Stimulated activated CD8-positive, alpha-beta memory T cell treated with anti-CD3 and anti-CD28 coated beads, Interleukin-4, amount 100 ng/mL, for 4 hours (primary cell): Measurements from ENCODE around the gene CIAPIN1.

Source experiments
- DNase-seq, 2 donors: peaks; one replicate each; pipeline ENCODE4 v3.0.0-alpha.2; 2020; ENCODE audit warnings: low read depth in 2 of 2, low spot score in 1 of 2

CIAPIN1 gene

DNA sequence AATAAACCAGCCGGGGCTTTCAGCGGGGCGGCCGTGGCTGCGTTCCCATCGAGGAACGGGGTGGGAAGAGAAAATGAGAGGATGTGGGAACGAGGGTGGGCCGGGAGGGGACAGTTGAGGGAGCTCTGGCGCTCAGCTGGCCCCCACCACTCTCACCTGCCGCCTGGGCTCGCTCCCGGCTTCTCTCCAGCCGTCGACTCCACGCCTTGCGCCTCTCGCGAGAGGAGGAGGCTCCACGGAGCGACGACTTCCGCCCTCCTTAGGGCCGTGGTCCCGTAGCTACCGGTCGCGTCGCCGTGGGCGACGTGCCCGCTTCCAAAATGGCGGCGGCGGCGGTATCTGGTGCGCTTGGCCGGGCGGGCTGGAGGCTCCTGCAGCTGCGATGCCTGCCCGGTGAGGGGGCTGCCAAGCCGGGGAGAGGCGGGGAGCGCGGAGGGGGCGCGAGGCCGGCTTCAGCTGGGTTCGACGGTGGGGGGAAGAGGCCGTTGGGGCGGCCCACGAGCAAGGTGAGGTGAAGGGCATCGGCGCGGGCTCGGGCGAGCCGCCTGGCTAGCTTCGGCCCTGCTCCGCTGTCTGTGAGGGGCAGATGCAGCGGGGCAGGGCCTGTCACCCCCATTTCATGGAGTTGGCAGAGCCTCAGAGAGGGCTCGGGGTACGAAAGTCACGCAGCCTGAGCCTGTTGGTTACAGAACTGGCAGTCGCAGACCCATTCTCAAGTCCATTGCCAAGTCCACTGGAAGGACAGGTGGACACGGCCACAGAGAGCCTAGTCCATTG is at the start of gene CIAPIN1, which contains the start of gene COQ9:
TSS of gene CIAPIN1 (minus strand) at position 200 of the 777 bp plus-strand sequence. CDS start 6,457 bp downstream, outside the sequence.
TSS of gene COQ9 (plus strand) at position 294 of the 777 bp plus-strand sequence. CDS start at position 321, 27 bp downstream.
- peak; percentile 77 to 86 for DNase-seq

DNA sequence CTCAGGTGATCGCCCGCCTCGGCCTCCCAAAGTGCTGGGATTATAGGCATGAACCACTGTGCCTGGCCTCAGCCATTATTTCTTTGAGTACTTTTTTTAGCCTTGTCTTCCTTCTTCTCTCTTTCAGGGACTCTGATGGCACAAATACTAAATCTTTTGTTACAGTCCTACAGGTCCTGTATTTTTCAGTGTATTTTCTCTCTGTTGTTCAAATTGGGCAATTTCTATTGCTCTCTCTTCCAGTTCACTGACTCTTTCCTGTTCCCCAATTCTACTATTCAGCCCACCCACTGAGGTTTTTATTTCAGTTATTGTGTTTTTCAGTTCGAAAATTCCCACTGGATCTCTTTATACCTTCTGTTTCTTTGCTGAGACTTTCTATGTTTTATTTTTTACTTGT is 46.6 kb upstream of the CIAPIN1 start:
- no peak for DNase-seq

DNA sequence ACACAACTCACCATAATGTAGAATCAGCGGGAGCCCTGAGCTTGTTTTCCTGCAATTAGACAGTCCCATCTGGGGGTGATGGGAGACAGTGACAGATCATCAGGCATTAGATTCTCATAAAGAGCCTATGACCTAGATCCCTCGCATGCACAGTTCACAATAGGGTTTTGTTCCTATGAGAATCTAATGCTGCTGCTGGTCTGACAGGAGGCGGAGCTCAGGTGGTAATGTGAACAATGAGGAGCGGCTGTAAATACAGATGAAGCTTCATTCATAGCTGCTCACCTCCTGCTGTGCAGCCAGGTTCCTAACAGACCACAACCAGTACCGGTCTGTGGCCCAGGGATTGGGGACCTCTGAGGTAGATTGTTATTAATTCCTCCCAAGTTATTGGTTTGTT is 42.0 kb upstream of the CIAPIN1 start:
- DNase-seq, result no peak

DNA sequence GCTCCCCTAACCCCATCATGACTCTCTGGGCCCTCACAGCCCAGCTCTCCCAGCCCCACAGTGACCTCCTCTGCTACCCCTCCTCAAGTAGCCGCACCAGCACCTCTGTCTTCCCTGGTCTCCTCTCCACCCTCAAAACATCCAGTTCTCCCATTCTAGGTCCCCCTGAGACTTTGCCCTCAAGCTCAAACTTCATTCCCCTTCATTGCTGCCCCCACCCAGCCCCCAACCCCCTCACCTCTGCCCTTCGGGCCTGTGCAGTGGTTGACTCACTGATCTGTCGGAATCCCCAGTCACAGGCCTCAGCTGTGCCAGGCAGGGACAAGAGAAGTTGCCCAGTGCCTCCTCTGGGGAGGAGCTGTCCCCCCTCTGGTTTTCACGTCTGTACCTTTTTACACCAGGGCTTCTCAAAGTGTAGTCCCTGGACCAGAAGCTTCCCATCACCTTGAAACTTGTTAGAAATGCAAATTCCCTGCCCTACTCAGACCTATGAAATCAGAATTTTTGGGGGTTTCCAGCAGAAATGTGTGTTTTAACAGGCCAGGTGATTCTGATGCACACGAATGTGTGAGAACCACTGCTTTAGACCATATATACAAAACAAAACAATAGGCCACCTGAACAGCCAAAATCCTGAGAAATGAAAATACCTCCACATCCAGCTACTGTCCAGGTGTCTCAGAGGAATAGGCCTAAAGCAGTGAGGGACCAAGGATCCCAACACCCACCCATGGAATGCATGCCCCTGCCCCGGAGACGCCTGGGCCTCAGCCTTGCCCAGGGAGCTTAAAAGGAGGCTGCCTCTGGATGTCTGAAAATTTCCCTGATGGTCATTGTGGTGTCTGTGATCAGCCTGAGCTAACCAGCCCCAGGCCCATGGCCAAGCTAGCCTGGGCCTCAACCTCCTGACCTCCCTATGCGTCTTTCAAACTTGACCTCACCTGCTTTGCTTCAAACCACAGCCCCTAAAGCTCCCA is 40.0 kb upstream of the CIAPIN1 start:
- no peak for DNase-seq

DNA sequence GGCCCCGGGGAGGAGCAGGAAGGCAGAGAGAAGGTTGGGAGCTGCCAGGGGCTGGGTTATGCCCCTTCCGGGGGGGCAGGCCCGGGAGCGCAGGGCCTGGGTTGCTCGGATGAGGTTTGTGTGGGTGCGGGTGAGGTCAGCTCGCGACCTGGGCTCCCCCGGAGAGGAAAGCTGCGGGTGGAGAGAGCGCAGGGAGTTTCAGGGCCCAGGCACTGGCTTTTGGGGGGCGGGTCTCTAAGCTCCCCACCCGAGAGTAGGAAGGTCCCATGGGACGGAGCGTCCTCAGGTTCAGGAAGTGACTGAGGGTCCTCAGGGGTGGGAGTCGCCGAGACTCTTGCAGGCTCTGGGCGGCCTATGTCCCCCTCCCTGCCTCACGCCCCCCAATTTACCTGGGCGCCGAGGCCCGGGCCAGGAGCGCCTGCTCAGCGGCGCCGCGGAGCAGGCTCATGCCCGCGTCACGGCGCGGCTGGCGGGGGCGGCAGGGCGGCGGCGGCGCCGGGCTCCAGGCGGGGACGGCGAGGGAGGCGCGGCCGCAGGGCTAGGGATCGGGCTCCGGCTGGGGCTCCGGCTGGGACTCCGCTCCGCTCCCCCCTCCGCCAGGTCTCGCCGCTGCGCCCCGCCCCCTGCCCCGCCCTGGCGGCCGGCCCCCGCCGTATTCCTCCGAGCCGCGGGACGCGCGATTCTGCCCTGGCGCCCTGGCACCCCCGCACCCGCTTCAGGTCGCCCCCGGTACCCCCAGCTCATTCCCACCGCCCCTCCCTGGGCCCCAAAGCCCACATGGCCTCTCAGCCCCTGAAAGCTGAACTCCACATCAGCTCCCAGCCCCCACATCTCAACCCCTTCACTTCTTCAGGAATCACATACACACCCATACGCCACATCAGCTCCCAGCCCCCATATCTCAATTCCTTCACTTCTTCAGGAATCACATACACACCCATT is 39.0 kb upstream of the CIAPIN1 start, which contains the start of gene DOK4:
TSS of gene DOK4 (minus strand) at position 578 of the 942 bp plus-strand sequence. CDS start 6,986 bp downstream, outside the sequence.
- DNase-seq, result peak; percentile 48 to 63

DNA sequence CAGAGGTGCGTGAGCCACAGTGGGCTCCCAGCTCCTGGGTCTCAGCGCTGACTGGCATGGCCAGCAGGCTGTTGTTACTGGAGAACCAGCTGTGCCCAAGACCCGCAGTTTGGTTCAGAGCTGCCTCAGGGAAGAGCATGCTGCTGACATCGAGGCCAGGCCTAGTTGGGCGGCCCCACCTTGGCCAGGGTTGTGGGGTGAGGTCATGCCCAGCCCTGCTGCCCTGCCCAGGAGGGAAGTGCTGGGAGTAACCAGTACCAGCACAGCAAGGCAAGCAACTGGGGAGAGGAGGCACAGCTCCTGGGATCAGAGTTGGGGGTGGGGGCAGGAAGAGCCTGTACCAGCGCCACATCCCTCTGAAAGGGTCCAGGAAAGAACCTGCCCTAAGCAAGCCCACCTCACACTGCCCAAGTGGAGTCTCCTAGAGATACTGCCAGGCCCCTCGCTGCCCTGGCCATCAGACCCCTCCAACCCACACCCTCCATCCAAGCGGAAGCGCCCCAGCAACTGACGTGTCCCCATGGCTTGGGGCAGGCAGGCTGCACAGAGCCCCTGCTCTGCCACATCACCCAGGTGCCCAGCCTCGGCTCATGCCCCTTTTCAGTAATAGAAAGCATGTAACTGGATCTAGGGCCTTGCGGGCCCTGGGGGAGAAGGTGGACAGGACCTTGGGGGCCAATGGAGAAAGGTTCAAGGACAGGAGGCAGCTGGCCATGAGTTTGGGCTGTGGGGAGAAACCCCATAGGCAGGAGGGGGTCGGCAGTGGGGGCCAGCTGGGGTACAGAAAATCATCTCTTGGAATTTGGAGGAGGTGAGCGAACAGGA is 38.1 kb upstream of the CIAPIN1 start:
- DNase-seq, result no peak

DNA sequence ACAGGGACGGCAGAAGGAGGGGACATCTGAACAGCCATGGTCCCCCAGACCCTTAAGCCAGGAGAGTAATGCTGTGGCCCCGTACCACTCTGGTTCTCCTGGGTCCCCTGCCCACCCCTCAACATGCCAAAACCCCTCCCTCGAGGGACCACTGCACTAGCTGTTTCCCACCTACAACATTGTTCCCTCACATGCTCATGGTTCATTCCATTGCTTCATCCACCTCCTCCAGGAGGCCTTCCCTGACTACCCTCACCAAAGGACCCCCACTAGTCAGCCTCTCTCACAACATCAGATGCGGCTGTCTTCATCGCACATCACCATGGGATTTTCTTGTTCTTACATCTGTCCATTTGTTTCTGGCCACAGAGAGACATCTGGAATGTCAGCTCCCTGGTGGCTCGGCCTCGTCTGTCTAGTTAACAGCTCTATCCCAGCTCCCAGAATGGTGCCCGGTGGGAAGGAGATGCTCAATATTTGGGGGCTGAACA is 37.4 kb upstream of the CIAPIN1 start:
- no peak for DNase-seq

DNA sequence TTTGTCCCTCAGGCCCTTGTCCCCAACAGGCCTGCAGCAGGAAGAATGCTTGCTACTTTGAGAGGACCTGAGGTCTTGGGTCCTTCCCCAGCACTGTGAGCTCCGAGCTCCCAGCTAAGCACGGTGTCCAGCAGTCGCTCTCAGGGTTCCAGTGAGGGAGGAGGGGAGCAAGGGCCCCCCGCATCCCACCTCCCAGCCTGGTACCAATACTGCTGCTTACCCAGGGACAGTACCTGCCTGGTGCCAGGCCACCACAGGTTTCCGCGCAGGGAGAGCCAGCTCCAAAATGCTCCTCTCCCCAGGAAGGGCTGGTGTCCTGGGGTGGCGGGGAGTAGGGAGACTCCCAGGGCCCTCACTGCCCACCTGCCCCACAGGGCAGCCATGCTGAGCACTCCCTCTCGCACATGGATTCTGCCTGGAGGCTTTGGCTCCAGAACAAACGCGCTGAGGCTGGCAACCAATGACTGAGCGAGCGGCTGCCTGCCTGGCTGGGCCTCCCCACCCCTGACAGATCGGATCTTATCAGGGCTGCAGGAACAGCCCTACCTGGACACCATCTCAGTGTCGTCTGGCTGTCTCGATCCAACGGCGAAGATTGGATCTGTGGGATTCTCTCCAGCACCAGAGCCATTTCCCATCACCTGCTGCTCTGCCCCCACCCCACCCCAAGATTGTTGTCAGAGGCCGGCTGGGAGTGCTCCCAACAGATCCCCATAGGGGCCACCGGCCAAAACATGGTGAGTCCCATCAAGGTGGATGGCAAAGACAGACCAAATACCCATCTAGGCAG is 36.7 kb upstream of the CIAPIN1 start:
- DNase-seq, result no peak

DNA sequence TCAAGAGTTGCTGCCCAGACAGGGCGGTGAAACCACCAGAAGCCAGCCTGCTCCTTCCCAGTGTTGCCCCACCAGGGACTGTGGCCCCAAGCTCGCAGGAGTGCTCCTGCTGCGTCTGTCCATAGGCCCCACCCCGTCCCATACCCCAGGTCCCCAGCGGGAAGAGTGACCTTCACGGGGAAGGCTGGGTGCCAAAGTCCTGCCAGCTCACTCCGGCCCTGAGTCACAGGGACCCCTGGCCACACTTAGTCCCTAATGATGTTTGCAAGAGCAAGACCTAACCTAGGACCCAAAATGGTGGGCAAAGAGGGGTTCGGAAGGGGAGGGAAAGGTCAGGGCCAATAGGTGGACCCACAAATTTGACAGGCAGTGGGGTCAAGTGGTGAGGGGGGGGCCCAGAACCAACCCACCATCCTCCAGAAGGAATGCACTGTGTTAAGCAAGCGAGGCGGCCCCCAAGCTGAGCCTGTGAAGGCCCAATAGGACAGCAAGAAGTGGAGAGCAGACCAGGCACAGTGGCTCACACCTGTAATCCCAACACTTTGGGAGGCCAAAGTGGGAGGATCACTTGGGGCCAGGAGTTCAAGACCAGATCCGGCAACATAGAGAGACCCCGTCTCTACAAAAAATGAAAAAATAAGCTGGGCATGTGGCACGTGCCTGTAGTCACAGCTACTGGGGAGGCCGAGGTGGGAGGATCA is 35.8 kb upstream of the CIAPIN1 start:
- no peak for DNase-seq

DNA sequence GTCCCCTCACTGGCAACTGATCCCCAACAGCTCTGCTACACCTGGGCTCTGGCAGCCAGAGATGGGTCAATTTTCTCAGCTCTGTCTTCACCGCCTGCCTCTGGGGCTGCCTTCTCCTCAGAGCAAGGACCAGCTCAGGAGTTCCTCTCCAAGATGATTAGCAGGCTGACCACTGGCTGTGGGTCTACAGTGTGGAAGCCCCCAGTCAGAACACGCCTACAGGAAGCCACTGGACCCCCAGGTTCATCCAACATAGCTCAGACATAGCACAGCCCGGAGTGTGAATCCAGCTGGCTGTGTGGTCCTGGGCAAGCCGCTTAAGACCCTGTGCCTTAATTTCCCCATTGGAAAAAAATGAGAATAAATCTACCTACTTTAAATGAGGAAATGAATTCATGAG is 34.2 kb upstream of the CIAPIN1 start:
- DNase-seq, result no peak

DNA sequence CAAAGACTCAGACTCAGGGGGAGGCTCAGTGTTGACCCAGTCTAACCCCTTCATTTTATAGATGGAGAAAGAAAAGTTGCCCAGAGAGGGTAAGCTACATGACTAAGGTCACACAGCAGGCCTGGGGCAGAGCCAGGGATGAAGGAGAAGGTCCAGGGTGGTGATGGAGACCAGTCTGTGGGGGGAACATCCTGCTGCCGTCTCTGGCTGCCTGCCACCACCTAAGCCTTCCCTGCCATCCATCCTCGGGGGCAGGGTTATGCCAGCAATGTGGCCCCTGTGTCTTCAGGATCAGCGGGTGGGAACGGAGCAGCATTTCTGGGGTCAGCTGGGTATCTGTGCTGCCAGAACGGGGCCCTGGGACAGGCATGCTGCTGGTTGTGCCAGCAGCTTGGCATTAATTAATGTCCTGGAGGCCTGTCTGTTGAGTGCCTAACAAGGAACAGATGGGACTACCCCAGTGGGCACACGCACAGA is 33.6 kb upstream of the CIAPIN1 start:
- DNase-seq, result no peak

DNA sequence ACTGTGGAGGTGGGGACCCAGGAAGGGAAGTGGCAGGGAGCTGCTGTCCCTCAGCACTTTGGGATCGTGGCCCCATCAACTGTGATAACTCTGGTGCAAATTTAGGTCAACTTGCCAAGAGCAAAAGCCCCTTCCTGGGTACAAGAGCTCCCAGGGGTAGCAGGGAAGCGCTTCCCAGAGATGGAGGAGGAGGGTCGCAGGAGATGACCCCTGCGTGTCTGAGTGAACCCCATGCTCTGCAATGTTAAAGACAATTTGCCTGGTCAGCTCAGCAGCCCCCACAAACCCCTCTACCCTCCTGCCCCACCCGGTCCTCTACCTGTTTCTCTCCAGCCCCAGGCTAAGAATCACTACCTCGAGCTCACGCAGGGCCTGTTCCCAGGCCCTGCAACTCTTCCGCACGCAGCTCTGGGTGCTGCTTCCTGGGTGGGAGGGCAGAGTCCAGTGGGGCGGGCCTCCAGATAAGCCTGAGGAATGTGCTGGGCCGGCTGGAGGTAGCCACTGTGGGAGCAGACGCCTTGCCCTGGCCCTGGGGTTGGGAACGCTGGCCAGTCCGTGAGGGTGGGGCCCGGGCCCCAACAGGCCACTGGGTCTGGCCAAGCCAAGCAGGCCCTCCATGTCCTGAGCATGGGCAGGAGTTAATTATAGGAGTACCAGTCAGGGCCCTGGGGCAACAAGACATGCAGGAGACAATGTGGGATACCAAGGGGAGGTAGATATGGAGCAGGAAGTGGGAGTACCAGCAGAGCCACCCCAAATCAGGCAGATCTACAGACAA is 33.0 kb upstream of the CIAPIN1 start:
- DNase-seq, result no peak

DNA sequence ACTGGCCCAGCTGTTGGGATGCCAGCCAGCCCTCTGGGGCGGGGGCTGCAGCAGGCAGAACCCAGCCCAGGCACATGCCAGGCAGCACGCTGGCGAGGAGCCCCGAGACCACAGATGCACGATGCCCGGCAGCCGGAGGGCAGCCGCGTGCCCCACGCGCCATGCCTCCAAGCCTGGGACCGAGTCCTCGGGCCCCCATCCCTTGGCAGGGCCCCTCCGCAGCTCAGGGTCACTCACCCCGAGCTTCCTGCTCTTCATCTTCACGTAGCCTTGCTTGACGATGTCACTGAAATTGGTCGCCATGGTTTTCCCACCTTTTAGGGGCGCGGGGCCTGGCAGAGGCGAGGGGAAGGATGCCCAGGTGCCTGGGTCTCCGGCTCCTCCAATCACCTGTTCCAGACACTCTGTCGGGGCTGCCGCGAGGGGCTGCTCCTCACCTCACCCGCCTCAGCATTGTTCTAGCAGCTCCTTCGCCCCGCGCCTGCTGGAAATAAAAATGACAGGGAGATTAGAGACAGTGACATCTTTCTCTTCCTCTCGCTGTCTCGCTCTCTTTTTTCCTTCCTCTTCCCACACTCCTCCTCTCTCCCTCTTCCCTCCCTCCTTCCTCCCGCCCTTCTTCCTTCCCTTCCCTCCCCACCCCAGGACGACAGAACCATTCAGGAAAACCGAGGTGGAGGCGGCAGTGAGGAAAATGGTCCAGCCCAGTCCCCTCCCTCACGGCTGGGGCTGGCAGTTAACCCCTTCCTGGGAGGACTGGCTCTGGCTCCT is 32.2 kb upstream of the CIAPIN1 start:
- DNase-seq, result no peak

DNA sequence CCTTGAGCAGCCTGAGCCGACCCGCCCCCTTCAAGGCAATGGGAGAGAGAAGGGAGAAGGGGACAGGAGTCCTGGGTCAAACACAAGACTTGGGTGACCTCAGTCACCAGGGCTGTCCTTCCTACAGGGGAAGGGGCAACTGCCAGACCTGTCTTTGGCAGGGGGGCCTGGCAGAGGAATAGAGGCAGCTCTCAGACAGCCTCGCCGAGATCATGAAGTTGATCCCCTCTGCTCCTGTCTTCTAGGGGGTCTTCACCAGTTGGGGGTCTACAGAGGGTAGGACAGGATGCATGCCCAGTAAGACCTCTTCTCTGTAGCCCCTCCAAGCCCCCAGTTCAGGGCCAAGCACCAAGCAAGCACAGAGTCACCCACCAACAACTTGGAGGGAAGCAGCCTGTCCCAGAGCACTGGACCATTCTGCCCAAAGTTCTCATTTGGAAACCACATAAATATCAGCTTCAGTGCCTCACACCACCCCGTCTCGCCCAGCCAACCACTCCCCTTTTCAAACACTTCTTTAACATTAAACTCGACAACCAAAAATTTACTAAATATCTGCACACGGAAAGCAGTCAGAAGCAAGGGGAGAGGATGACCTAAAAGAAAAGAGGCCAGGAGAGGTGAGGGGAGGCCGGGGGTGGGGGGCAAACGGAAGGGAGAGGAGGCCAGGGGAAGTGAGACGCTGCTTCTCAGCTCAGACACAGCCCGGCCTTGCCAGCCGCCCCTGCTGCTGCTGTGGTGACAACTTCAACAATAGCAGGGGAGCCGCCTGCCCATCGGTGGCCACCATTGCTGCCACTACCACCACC is 31.4 kb upstream of the CIAPIN1 start:
- DNase-seq, result no peak

DNA sequence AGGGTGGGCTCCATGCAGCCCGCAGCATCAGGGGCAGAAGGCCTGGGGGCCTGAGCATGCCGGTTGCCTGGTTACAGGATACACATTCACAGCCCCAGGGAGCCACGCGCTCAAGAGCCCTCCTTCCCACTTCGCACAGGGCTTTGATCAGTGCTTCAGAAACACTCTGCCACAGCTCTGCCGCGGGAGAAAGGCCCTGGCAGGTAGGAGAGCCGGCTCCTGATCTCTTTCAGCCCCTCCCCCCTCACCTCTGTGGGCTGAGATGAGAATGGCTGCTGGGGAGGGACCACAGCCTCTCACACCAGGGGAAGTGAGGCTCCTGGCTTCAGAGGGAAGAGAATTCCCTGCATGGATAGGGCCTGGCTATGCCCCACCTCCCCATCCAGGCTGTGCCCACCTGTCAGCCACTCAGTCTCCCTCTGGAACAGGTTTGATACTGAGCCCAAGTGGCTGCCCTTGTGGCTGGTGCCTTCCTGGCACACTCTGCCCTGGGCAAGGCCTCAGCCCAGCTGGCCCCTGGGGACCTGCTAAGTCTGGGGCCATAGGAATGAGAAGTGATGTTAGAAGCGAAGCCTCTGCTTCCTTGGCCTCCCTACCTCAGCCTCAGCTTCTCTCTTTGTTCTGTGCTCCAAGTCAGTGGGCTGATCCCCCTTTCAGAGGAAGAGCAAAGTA is 30.5 kb upstream of the CIAPIN1 start:
- no peak for DNase-seq
